IMR-90 (cell line): ENCODE results near the gene HAVCR2. TPM values are rescaled to one million over a fixed set of nuclear protein-coding genes. Genes with fewer than 3 reads are reported as not detected.

Source experiments
- ATAC-seq: fragments of 200-7000 bp; cut with Tn5 transposase; 2 replicates; pipeline ENCODE4 v1.9.1; 2020; ENCODE audit warnings: low read depth, mild to moderate bottlenecking, moderate library complexity
- BruUV-seq: library from RNA; stranded (reverse); fragments of 400-500 nt; replicated peaks from 2 replicates; lab custom pipeline; 2021; lab: Mats Ljungman, UMichigan
- CTCF ChIA-PET: fragments of 300-600 bp; formaldehyde crosslinking; extraction: SDS; loops from one replicate; lab custom pipeline; 2021; ENCODE audit warnings: antibody characterized with exemption; lab: Yijun Ruan, JAX
- POLR2A ChIA-PET: fragments of 300-600 bp; sonication (Branson Sonifier 250); formaldehyde crosslinking; loops from one replicate; lab custom pipeline; 2022; ENCODE audit warnings: antibody characterized with exemption; ENCODE audit not compliant: unreplicated experiment; lab: Charles Lee
- DNase-seq: peaks from one replicate; pipeline ENCODE4 v3.0.0; 2013
- H2AFZ ChIP-seq: replicated peaks from 2 replicates; pipeline ENCODE3; 2013; ENCODE audit warnings: low read length, mild to moderate bottlenecking; ENCODE audit not compliant: poor library complexity
- H2AK5ac ChIP-seq: 2 replicates; pipeline ENCODE4 v1.6.1; 2013; ENCODE audit warnings: low read depth, low read length, inconsistent platforms
- H2AK9ac ChIP-seq: replicated peaks from 2 replicates; pipeline ENCODE3; 2013; ENCODE audit warnings: mild to moderate bottlenecking, low read depth, low read length, moderate library complexity; ENCODE audit not compliant: poor library complexity
- H2BK120ac ChIP-seq: 2 replicates; pipeline ENCODE4 v1.6.1; 2013; ENCODE audit warnings: low read depth, low read length, inconsistent platforms
- H2BK15ac ChIP-seq: 3 replicates; pipeline ENCODE4 v1.6.1; 2013; ENCODE audit warnings: low read depth, low read length, inconsistent platforms
- H2BK20ac ChIP-seq: 2 replicates; pipeline ENCODE4 v1.6.1; 2013; ENCODE audit warnings: low read depth, mild to moderate bottlenecking, inconsistent platforms, low read length, moderate library complexity
- H2BK5ac ChIP-seq: 2 replicates; pipeline ENCODE4 v1.6.1; 2013; ENCODE audit warnings: mild to moderate bottlenecking, low read depth, low read length, inconsistent platforms; ENCODE audit not compliant: poor library complexity, severe bottlenecking
- H3K14ac ChIP-seq: replicated peaks from 2 replicates; pipeline ENCODE4 v1.6.1; 2013; ENCODE audit warnings: low read depth, low read length, inconsistent platforms
- H3K18ac ChIP-seq: 2 replicates; pipeline ENCODE4 v1.6.1; 2013; ENCODE audit warnings: low read depth, low read length, control low read depth
- H3K23ac ChIP-seq: 2 replicates; pipeline ENCODE4 v1.6.1; 2013; ENCODE audit warnings: low read depth, low read length, inconsistent platforms
- H3K27ac ChIP-seq: 2 replicates; pipeline ENCODE4 v1.5.1; 2013; ENCODE audit warnings: mild to moderate bottlenecking, control low read depth, low read length; ENCODE audit not compliant: insufficient read depth
- H3K27me3 ChIP-seq: 2 replicates; pipeline ENCODE4 v1.6.1; 2013; ENCODE audit warnings: low read length; ENCODE audit not compliant: control insufficient read depth, insufficient read depth
- H3K36me3 ChIP-seq: 2 replicates; pipeline ENCODE4 v1.6.1; 2013; ENCODE audit warnings: low read length, mixed read lengths; ENCODE audit not compliant: control insufficient read depth, insufficient read depth
- H3K4ac ChIP-seq: 2 replicates; pipeline ENCODE4 v1.6.1; 2013; ENCODE audit warnings: low read depth, low read length, inconsistent platforms
- H3K4me1 ChIP-seq: 2 replicates; pipeline ENCODE4 v1.6.1; 2013; ENCODE audit warnings: low read length, mixed read lengths; ENCODE audit not compliant: control insufficient read depth, insufficient read depth
- H3K4me2 ChIP-seq: 2 replicates; pipeline ENCODE4 v1.6.1; 2013; ENCODE audit warnings: low read depth, mild to moderate bottlenecking, control low read depth, low read length, moderate library complexity
- H3K4me3 ChIP-seq: 2 replicates; pipeline ENCODE4 v1.5.1; 2013; ENCODE audit warnings: low read depth, mild to moderate bottlenecking, control low read depth, low read length, moderate library complexity; ENCODE audit not compliant: insufficient read depth
- H3K56ac ChIP-seq: 2 replicates; pipeline ENCODE4 v1.6.1; 2013; ENCODE audit warnings: low read length, inconsistent platforms; ENCODE audit not compliant: insufficient read depth; ENCODE audit errors: extremely low read depth
- H3K79me1 ChIP-seq, 2 experiments: 2 replicates each; pipeline ENCODE4 v1.6.1; 2013; ENCODE audit warnings: low read length in 2 of 2, inconsistent platforms in 1 of 2, low read depth in 1 of 2
- H3K9ac ChIP-seq: 2 replicates; pipeline ENCODE4 v1.6.1; 2013; ENCODE audit warnings: low read depth, low read length, control low read depth
- H3K9me1 ChIP-seq: 2 replicates; pipeline ENCODE4 v1.6.1; 2013; ENCODE audit warnings: low read length, inconsistent platforms; ENCODE audit not compliant: insufficient read depth
- H3K9me3 ChIP-seq: 2 replicates; pipeline ENCODE4 v1.6.1; 2013; ENCODE audit warnings: low read length; ENCODE audit not compliant: control insufficient read depth, insufficient read depth
- H4K20me1 ChIP-seq: 2 replicates; pipeline ENCODE4 v1.6.1; 2013; ENCODE audit warnings: low read length, inconsistent platforms; ENCODE audit not compliant: insufficient read depth
- H4K5ac ChIP-seq: 2 replicates; pipeline ENCODE4 v1.6.1; 2013; ENCODE audit warnings: mild to moderate bottlenecking, low read depth, low read length, control low read depth
- H4K8ac ChIP-seq, 2 experiments: 2 replicates each; pipeline ENCODE4 v1.6.1; 2013; ENCODE audit warnings: low read depth in 2 of 2, low read length in 2 of 2, control low read depth in 1 of 2, inconsistent platforms in 1 of 2
- H4K91ac ChIP-seq: 2 replicates; pipeline ENCODE4 v1.6.1; 2013; ENCODE audit warnings: low read depth, low read length, inconsistent platforms; ENCODE audit not compliant: insufficient read depth
- BHLHE40 ChIP-seq: fragments of 150-350 bp; IDR thresholded peaks from 2 replicates; pipeline ENCODE4 v1.6.1; 2016; ENCODE audit warnings: mild to moderate bottlenecking, low read depth, low read length
- CEBPB ChIP-seq: IDR thresholded peaks from 2 replicates; pipeline ENCODE4 v1.6.1; 2012; ENCODE audit warnings: low read depth, low read length, improper control_type of control experiment
- CHD1 ChIP-seq: IDR thresholded peaks from 2 replicates; pipeline ENCODE4 v1.6.1; 2012; ENCODE audit warnings: low read depth, low read length, improper control_type of control experiment
- CTCF ChIP-seq: conservative IDR thresholded peaks from 2 replicates; pipeline ENCODE4 v1.5.1; 2012; ENCODE audit warnings: mild to moderate bottlenecking, low read depth, low read length, improper control_type of control experiment
- FOS ChIP-seq: fragments of 150-350 bp; IDR thresholded peaks from 2 replicates; pipeline ENCODE4 v1.6.1; 2016; ENCODE audit warnings: low read depth, low read length
- MAFK ChIP-seq: IDR thresholded peaks from 2 replicates; pipeline ENCODE4 v1.6.1; 2012; ENCODE audit warnings: low read depth, low read length, improper control_type of control experiment
- MAZ ChIP-seq: IDR thresholded peaks from 2 replicates; pipeline ENCODE4 v1.6.1; 2012; ENCODE audit warnings: low read depth, mild to moderate bottlenecking, low read length, improper control_type of control experiment, moderate library complexity, borderline replicate concordance
- MXI1 ChIP-seq: IDR thresholded peaks from 2 replicates; pipeline ENCODE4 v1.6.1; 2012; ENCODE audit warnings: low read depth, mild to moderate bottlenecking, low read length, moderate library complexity, borderline replicate concordance
- NFE2L2 ChIP-seq: fragments of 150-350 bp; IDR thresholded peaks from 2 replicates; pipeline ENCODE4 v1.6.1; 2016; ENCODE audit warnings: low read depth, mild to moderate bottlenecking, low read length
- POLR2A ChIP-seq: IDR thresholded peaks from 2 replicates; pipeline ENCODE4 v1.6.1; 2012; ENCODE audit warnings: mild to moderate bottlenecking, low read depth, low read length
- RAD21 ChIP-seq: IDR thresholded peaks from 2 replicates; pipeline ENCODE4 v1.6.1; 2012; ENCODE audit warnings: low read length, improper control_type of control experiment
- RCOR1 ChIP-seq: IDR thresholded peaks from 2 replicates; pipeline ENCODE4 v1.6.1; 2012; ENCODE audit warnings: mild to moderate bottlenecking, low read length, improper control_type of control experiment; ENCODE audit not compliant: insufficient replicate concordance
- RFX5 ChIP-seq: IDR thresholded peaks from 2 replicates; pipeline ENCODE4 v1.8.0; 2012; ENCODE audit warnings: low read depth, mild to moderate bottlenecking, low read length, moderate library complexity
- SMC3 ChIP-seq: fragments of 150-350 bp; IDR thresholded peaks from 2 replicates; pipeline ENCODE4 v1.6.1; 2016; ENCODE audit warnings: low read depth, mild to moderate bottlenecking, antibody characterized with exemption, low read length, moderate library complexity
- WGBS, 2 experiments: methylation state at CpG; one replicate each; pipeline versions ENCODE4 v1.1.5 to v1.1.7; 2013; ENCODE audit warnings: missing lambda C conversion rate in 2 of 2; ENCODE audit not compliant: insufficient read length in 1 of 2; ENCODE audit errors: extremely low coverage in 2 of 2; 5-methylcytosine and 5-hydroxymethylcytosine counted together
- dilution Hi-C: fragments of 300-500 bp; cut with HindIII; formaldehyde crosslinking; loops from one replicate; pipeline ENCODE4 v1.14.3; 2018; ENCODE audit warnings: low sequenced_read_pairs; ENCODE audit not compliant: unreplicated experiment
- in situ Hi-C: fragments of 300-500 bp; cut with MboI; formaldehyde crosslinking; loops from 3 replicates; pipeline ENCODE4 v1.14.3; 2019; ENCODE audit warnings: low sequenced_read_pairs, inconsistent platforms, mixed read lengths
- intact Hi-C: fragments of 100-400 bp; cut with micrococcal nuclease; formaldehyde crosslinking; loops from 2 replicates; pipeline ENCODE4 v1.10.0; 2022
- polyA plus RNA-seq, 3 experiments: library from polyadenylated mRNA; depleted of rRNA; stranded (reverse); fragments of >200 nt; gene quantifications; 2 replicates each; pipeline ENCODE4 v1.2.3, GENCODE V29; 2012; ENCODE audit warnings: low replicate concordance in 1 of 3
- total RNA-seq: library from RNA; depleted of rRNA; stranded (reverse); fragments of >200 nt; gene quantifications from 2 replicates; pipeline ENCODE4 v1.2.3, GENCODE V29; 2012
- TF ChIP-seq, protein P1 (sequence below): fragments of 150-350 bp; IDR thresholded peaks from 2 replicates; pipeline ENCODE4 v1.6.1; 2017; ENCODE audit warnings: mild to moderate bottlenecking, antibody characterized with exemption, low read length, low read depth

HAVCR2 gene
- total and polyA plus RNA-seq, 2 of the 4 experiments (the other 2 are of a cell fraction): under 0.01 to 0.07 TPM

DNA sequence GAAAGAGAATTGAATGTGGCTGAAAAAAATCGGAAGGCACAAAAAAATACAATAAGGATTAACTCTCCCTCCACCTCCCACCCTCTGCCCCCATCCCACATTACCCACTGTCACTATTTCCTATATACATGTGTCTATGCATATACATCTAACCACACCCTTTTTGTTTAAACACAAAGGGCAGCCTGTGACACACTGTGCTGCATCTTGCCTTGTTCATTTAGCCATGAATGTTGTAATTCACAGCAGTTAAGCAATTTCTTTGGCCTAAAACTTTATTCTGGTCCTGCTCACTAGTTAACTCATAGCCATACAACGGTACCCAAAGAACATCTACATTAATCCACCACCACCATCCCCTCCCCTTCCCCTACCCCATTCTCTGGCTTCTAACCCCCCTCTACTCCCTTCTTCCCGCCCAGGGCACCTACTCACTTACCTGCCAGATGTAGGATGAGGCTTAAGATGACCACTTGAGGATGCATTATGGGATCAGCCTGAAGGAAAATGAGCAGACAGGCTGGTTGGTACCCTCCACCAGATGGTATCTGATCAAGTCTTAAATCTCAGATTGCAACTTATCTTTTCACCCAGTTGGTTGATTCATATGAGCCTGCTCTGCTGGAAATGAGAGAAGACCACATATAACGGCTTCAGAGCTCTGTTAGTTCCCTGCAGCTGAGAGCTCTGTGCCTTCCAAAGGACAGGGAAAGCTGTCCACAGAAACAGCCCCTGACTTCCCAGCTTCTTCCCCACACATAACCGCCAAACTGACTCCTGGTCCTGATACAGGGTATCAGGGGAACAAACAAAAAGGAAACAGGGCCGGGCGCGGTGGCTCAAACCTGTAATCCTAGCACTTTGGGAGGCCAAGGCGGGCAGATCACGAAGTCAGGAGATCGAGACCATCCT lies 51.1 kb downstream of the HAVCR2 start:
- Histone ChIP-seq H2AFZ (no peak overlapping the region), H2BK20ac (no peak overlapping the region), H2AK5ac (no peak overlapping the region), H2BK15ac (no peak overlapping the region), H2BK5ac (peak overlapping the region; percentile 45), H3K79me1 (no peaks in the 10 kb centered on the region), H3K18ac (no peak overlapping the region), H4K91ac (no peak overlapping the region), H3K4me2 (no peak overlapping the region), H4K20me1 (no peaks in the 10 kb centered on the region), H3K14ac (no peak overlapping the region), H3K27ac (no peak overlapping the region), H3K9me1 (no peaks in the 10 kb centered on the region), H2AK9ac (no peak overlapping the region), H3K27me3 (no peaks in the 10 kb centered on the region), H3K9me3 (peaks cover 3% of the 10 kb centered on the region; the same call in 1 of the 2 replicates), H2BK120ac (no peak overlapping the region), H4K5ac (no peak overlapping the region), H3K9ac (no peak overlapping the region), H3K4me3 (no peak overlapping the region), H3K4me1 (no peaks in the 10 kb centered on the region), H3K36me3 (no peaks in the 10 kb centered on the region), H3K4ac (no peak overlapping the region), H4K8ac (no peak overlapping the region), H3K56ac (no peak overlapping the region), H3K23ac (no peak overlapping the region)
- intact Hi-C loops: no loop called here
- in situ Hi-C loops: no loop called here
- POLR2A ChIA-PET: no interaction called here
- dilution Hi-C loops: no loop called here
- BruUV-seq: no TSS peak
- no CpG with 5 or more reads among the region's 11 CpGs for WGBS, 2 experiments
- CTCF ChIA-PET: interaction anchor here (0.6 kb wide), 1 partner anchor 1275 kb away, joined by 3 read pairs; no protein-coding TSS in a partner anchor
- no peak for ATAC-seq
- no peak for DNase-seq
- no peak for TF ChIP-seq POLR2A
- no peak for TF ChIP-seq SMC3
- TF ChIP-seq CEBPB: no peak
- no peak for TF ChIP-seq RFX5
- TF ChIP-seq RAD21: no peak
- no peak for TF ChIP-seq BHLHE40
- TF ChIP-seq CHD1: no peak
- TF ChIP-seq NFE2L2: no peak
- no peak for TF ChIP-seq FOS
- TF ChIP-seq, protein P1, sequence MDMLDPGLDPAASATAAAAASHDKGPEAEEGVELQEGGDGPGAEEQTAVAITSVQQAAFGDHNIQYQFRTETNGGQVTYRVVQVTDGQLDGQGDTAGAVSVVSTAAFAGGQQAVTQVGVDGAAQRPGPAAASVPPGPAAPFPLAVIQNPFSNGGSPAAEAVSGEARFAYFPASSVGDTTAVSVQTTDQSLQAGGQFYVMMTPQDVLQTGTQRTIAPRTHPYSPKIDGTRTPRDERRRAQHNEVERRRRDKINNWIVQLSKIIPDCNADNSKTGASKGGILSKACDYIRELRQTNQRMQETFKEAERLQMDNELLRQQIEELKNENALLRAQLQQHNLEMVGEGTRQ: no peak
- TF ChIP-seq MAFK: no peak
- TF ChIP-seq MAZ: no peak
- no peak for TF ChIP-seq CTCF
- no peak for TF ChIP-seq RCOR1
- no peak for TF ChIP-seq MXI1
